Progenitor cell of endocrine pancreas (in vitro differentiated cells): ENCODE results near the gene ROBO2. TPM values are rescaled to one million over a fixed set of nuclear protein-coding genes. Genes with fewer than 3 reads are reported as not detected.

ENCODE experiments used
- DNase-seq: peaks from one replicate; pipeline ENCODE4 v3.0.0; 2021; ENCODE audit warnings: low spot score; ENCODE audit not compliant: unreplicated experiment
- H3K27ac Mint-ChIP-seq: 2 replicates; pipeline ENCODE4 v1.8.0; 2021; ENCODE audit warnings: mild to moderate bottlenecking, moderate library complexity, mixed read lengths
- H3K27me3 Mint-ChIP-seq: 2 replicates; pipeline ENCODE4 v1.8.0; 2021; ENCODE audit warnings: mixed read lengths
- H3K36me3 Mint-ChIP-seq: 2 replicates; pipeline ENCODE4 v1.8.0; 2022; ENCODE audit warnings: mixed read lengths; ENCODE audit not compliant: insufficient read depth
- H3K4me1 Mint-ChIP-seq: 2 replicates; pipeline ENCODE4 v1.8.0; 2021; ENCODE audit warnings: low read depth, mixed read lengths
- H3K4me3 Mint-ChIP-seq: 2 replicates; pipeline ENCODE4 v1.8.0; 2021; ENCODE audit warnings: low read depth, mild to moderate bottlenecking, moderate library complexity, mixed read lengths
- H3K9me3 Mint-ChIP-seq: 2 replicates; pipeline ENCODE4 v1.8.0; 2021; ENCODE audit warnings: low read depth, mixed read lengths
- total RNA-seq: library from RNA; stranded (reverse); gene quantifications from 2 replicates; pipeline ENCODE4 v1.2.1, GENCODE V29; 2021
- TF ChIP-seq, protein P1 (sequence below): fragments of 200-600 bp; sonication (generic); IDR thresholded peaks from one replicate; pipeline ENCODE4 v1.5.0; 2021; ENCODE audit warnings: antibody characterized with exemption, mild to moderate bottlenecking; ENCODE audit not compliant: unreplicated experiment

ROBO2 gene
- total RNA-seq, 1 donor from 2014 or later: 75.2 TPM

DNA sequence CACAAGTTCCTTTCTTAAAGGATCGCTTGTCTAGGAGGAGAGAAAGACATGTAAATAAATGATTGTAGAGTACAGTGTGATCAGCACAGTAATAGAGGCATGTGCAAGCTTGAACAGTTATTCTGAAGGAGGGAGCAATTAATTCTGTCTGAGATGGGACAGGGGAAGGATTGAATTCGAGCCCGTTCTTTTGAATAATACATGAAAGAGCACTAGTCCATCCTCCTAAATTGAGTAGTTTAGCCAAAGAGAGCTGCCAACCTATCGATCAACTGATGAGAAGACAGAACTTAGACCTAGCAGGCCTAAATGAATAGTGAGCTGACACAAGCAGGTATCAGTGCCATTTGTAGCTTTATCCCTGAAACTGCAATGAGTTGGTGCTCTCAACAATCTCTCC is 142.4 kb downstream of the ROBO2 start:
- Mint-ChIP-seq H3K4me3 (no peak overlapping the region), H3K27ac (no peak overlapping the region), H3K36me3 (no peaks in the 10 kb centered on the region), H3K4me1 (peaks cover 26% of the 10 kb centered on the region), H3K27me3 (no peaks in the 10 kb centered on the region), H3K9me3 (no peaks in the 10 kb centered on the region)
- no peak for DNase-seq
- TF ChIP-seq, protein P1, sequence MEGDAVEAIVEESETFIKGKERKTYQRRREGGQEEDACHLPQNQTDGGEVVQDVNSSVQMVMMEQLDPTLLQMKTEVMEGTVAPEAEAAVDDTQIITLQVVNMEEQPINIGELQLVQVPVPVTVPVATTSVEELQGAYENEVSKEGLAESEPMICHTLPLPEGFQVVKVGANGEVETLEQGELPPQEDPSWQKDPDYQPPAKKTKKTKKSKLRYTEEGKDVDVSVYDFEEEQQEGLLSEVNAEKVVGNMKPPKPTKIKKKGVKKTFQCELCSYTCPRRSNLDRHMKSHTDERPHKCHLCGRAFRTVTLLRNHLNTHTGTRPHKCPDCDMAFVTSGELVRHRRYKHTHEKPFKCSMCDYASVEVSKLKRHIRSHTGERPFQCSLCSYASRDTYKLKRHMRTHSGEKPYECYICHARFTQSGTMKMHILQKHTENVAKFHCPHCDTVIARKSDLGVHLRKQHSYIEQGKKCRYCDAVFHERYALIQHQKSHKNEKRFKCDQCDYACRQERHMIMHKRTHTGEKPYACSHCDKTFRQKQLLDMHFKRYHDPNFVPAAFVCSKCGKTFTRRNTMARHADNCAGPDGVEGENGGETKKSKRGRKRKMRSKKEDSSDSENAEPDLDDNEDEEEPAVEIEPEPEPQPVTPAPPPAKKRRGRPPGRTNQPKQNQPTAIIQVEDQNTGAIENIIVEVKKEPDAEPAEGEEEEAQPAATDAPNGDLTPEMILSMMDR: no peak

DNA sequence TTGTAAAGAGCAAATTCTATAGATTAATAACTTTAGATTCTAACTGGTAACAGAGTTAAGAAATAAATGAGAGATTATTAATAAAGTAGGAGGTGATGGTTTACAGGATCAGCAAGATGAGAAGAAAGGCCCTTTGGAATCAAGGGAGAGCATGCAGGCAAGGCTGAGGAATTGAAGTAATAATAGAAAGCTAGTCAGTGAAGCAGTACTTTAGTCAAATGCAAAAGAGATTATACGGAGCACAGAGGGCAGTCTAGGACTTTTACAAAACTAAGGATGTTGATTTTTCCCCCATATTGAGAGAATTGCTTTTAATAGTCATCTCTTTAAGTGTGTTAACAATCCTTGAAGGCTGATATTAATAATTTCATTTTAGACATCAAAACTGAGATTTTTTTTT is 146.4 kb downstream of the ROBO2 start:
- DNase-seq: no peak
- TF ChIP-seq, protein P1: no peak
- no peaks in the 10 kb centered on the region for H3K9me3 Mint-ChIP-seq
- no peak overlapping the region for H3K4me3 Mint-ChIP-seq
- H3K4me1 Mint-ChIP-seq: peaks cover 34% of the 10 kb centered on the region
- no peaks in the 10 kb centered on the region for H3K27me3 Mint-ChIP-seq
- H3K36me3 Mint-ChIP-seq: no peaks in the 10 kb centered on the region
- H3K27ac Mint-ChIP-seq: no peak overlapping the region

DNA sequence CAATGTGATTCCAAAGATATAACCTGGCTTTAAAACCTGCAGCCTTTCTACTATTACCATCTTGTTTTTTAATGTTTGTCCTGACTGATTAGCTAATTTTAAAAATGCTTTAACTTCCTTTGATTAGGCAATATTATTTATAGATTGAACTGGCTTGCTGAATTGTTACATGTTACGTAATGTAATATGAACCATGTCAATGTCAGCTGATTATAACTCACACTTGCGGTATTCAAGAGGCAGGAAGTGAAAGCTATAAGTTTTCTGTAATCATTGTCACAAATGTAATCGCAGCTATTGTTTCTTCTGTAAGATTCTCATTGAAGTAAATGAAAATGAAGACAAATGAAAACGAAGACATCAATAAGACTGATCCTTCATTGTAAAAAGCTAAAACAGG is 146.8 kb downstream of the ROBO2 start:
- Mint-ChIP-seq H3K4me1 (peaks cover 38% of the 10 kb centered on the region), H3K27me3 (no peaks in the 10 kb centered on the region)

DNA sequence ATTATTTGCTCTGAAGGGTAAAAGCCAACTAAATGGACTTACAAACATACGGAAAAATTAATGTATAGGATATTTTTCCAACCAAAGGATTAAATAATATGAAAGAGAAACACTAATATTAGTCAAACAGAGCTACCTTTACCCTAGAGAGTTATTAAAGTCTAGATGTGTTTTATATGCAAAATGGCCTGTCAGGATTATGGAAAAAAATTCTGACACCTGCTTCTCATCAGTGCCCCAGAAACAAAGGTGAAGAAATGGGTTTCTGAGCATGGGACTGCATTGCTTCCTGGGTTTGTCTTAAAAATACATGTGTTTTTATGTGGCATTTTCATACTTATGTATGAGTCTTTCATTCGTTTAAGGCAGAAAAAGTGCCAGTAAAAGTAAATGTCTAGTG is 148.3 kb downstream of the ROBO2 start:
- Mint-ChIP-seq H3K4me3 (no peak overlapping the region), H3K9me3 (no peaks in the 10 kb centered on the region), H3K27me3 (no peaks in the 10 kb centered on the region), H3K27ac (no peak overlapping the region), H3K4me1 (peaks cover 35% of the 10 kb centered on the region), H3K36me3 (no peaks in the 10 kb centered on the region)
- TF ChIP-seq, protein P1: no peak
- DNase-seq: no peak

More for the DNA sequence above, 146.8 kb downstream of the ROBO2 start:
- Mint-ChIP-seq H3K4me3 (no peak overlapping the region), H3K36me3 (no peaks in the 10 kb centered on the region), H3K9me3 (no peaks in the 10 kb centered on the region), H3K27ac (no peak overlapping the region)
- TF ChIP-seq, protein P1: no peak
- no peak for DNase-seq

DNA sequence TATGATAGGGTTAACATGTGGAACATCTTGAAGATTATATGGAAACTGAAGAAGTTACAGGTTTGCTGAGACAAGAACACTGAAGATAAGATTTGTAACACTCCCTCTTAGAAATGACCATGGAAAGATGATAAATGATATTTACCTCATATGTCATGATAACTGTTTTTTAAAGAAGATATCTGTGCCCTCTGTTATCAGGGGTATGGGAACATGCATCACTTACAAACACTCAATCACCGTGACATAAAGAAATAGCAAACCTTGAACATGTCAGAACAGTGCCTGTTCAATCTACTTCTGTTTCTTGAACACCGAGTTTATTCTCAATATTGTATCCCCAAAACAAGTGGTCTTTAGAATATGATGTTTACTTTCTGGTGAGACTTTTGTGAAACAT is 149.4 kb downstream of the ROBO2 start:
- no peak overlapping the region for H3K27ac Mint-ChIP-seq
- H3K4me3 Mint-ChIP-seq: no peak overlapping the region
- no peaks in the 10 kb centered on the region for H3K27me3 Mint-ChIP-seq
- H3K4me1 Mint-ChIP-seq: peaks cover 29% of the 10 kb centered on the region
- TF ChIP-seq, protein P1: no peak
- DNase-seq: no peak
- no peaks in the 10 kb centered on the region for H3K36me3 Mint-ChIP-seq
- no peaks in the 10 kb centered on the region for H3K9me3 Mint-ChIP-seq
